Thyroid gland (tissue), 4 donors: ENCODE results near the gene LGR4. TPM values are rescaled to one million over a fixed set of nuclear protein-coding genes. Genes with fewer than 3 reads are reported as not detected.
A peak's percentile ranks its signal among the peaks of the same experiment; 100 is the strongest.

Experiments used
- DNase-seq, 2 donors: peaks; one replicate each; pipeline ENCODE4 v3.0.0-alpha.2; 2019
- H3K27ac ChIP-seq, 3 donors: fragments of 200-600 bp; sonication (generic); 1 replicate in 2 of 3; 2 replicates in 1 of 3; pipeline ENCODE4 v1.5.1; 2016 to 2019; ENCODE audit warnings: mild to moderate bottlenecking in 1 of 3, moderate library complexity in 1 of 3
- H3K27me3 ChIP-seq: fragments of 200-600 bp; sonication (generic); one replicate; pipeline ENCODE4 v1.5.1; 2019
- H3K36me3 ChIP-seq, 2 donors: fragments of 200-600 bp; sonication (generic); one replicate each; pipeline ENCODE4 v1.5.1; 2016 to 2019
- H3K4me1 ChIP-seq, 2 donors: fragments of 200-600 bp; sonication (generic); one replicate each; pipeline ENCODE4 v1.5.1; 2017 to 2019
- H3K4me3 ChIP-seq, 3 donors: fragments of 200-600 bp; sonication (generic); replicated peaks in 1 of 3; 1 replicate in 2 of 3; 2 replicates in 1 of 3; pipeline ENCODE4 v1.5.1; 2016; ENCODE audit warnings: mild to moderate bottlenecking in 1 of 3
- H3K9me3 ChIP-seq: fragments of 200-600 bp; sonication (generic); one replicate; pipeline ENCODE4 v1.5.1; 2017
- POLR2A ChIP-seq, 2 donors: fragments of 450-650 bp; IDR thresholded peaks; one replicate each; pipeline ENCODE4 v1.6.1; 2017; ENCODE audit warnings: antibody characterized with exemption in 2 of 2, mild to moderate bottlenecking in 2 of 2, moderate library complexity in 1 of 2
- WGBS, 2 donors: methylation state at CpG; one replicate each; pipeline ENCODE4 v1.1.5; 2017; 5-methylcytosine and 5-hydroxymethylcytosine counted together
- intact Hi-C: fragments of 100-400 bp; cut with DNase I; formaldehyde crosslinking; loops from one replicate; pipeline ENCODE4 v1.15.1; 2023
- total RNA-seq, 4 donors: library from RNA; depleted of rRNA; stranded (reverse); fragments of >200 nt; gene quantifications; one replicate each; pipeline ENCODE4 v1.2.3, GENCODE V29; 2016
- TF ChIP-seq, protein P1 (sequence below), 6 experiments: fragments of 200-600 bp in 3 of 6; fragments of 450-650 bp in 3 of 6; sonication (generic) in 3 of 6; IDR thresholded peaks; one replicate each; pipeline ENCODE4 v1.5.1; 2016 to 2019; ENCODE audit warnings: antibody characterized with exemption in 6 of 6, mild to moderate bottlenecking in 2 of 6, inconsistent platforms in 1 of 6, moderate library complexity in 1 of 6

LGR4 gene
- total RNA-seq, 4 donors from 2014 or later: 40.8 to 62.1 (median 50.2) TPM

DNA sequence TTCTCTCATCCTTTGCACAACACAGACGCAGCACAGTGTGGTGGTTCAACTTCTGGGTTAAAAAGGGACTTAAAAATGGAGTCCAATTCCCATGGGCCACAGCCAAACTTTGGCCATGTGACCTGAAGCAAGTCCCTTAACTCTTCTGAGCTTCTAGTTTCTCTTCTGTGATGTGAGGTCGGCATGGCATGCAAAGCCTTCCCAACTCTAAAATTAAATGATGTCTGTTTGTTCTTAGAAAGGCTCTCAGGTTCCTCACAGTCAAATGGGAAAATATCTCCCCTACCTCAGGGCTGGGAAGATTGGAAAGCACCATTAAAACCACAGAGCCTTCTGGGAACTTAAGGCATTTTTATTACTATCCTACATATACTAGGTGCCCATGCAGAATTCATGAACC lies 38.8 kb downstream of the LGR4 start:
- H3K36me3 ChIP-seq: no peaks in the 10 kb centered on the region
- DNase-seq: no peak
- intact Hi-C loops: no loop called here
- 87 to 90% methylated on average over 2 of the region's 2 CpGs for WGBS, 2 donors
- H3K27ac ChIP-seq: no peak overlapping the region
- peaks cover 4 to 12% of the 10 kb centered on the region in 2 donors for H3K4me1 ChIP-seq
- no peaks in the 10 kb centered on the region for H3K9me3 ChIP-seq
- no peaks in the 10 kb centered on the region for H3K27me3 ChIP-seq
- H3K4me3 ChIP-seq: no peak overlapping the region
- TF ChIP-seq POLR2A (IDR thresholded peaks at IDR 0.05): no peak
- TF ChIP-seq, protein P1, sequence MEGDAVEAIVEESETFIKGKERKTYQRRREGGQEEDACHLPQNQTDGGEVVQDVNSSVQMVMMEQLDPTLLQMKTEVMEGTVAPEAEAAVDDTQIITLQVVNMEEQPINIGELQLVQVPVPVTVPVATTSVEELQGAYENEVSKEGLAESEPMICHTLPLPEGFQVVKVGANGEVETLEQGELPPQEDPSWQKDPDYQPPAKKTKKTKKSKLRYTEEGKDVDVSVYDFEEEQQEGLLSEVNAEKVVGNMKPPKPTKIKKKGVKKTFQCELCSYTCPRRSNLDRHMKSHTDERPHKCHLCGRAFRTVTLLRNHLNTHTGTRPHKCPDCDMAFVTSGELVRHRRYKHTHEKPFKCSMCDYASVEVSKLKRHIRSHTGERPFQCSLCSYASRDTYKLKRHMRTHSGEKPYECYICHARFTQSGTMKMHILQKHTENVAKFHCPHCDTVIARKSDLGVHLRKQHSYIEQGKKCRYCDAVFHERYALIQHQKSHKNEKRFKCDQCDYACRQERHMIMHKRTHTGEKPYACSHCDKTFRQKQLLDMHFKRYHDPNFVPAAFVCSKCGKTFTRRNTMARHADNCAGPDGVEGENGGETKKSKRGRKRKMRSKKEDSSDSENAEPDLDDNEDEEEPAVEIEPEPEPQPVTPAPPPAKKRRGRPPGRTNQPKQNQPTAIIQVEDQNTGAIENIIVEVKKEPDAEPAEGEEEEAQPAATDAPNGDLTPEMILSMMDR (IDR thresholded peaks at IDR 0.05): no peak

DNA sequence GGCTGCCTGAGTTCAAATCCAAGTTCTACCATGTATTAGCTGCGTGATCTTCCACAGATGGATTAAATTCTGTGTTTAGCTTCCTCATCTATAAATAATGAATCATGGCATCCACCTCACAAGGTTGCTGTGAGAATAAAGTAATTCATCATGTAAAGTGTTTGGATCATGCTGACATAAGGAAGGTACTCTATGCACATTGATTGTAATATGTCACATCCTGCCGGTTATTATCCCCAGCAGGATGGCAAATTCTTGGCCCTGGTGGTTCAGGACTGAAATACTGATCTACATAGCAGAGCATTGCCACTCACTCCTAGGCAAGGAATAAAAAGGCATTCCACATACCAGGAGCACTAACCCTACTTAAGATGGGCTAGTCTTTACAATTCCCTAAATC lies 40.8 kb downstream of the LGR4 start:
- WGBS, 2 donors: 91 to 96% methylated on average over 2 of the region's 2 CpGs
- H3K27me3 ChIP-seq: no peaks in the 10 kb centered on the region
- no peaks in the 10 kb centered on the region for H3K36me3 ChIP-seq
- no peak for DNase-seq
- H3K27ac ChIP-seq: no peak overlapping the region
- H3K9me3 ChIP-seq: no peaks in the 10 kb centered on the region
- intact Hi-C loops: no loop called here
- TF ChIP-seq POLR2A (IDR thresholded peaks at IDR 0.05): no peak
- no peak overlapping the region for H3K4me3 ChIP-seq
- peaks cover 0 to 12% of the 10 kb centered on the region in 2 donors for H3K4me1 ChIP-seq

DNA sequence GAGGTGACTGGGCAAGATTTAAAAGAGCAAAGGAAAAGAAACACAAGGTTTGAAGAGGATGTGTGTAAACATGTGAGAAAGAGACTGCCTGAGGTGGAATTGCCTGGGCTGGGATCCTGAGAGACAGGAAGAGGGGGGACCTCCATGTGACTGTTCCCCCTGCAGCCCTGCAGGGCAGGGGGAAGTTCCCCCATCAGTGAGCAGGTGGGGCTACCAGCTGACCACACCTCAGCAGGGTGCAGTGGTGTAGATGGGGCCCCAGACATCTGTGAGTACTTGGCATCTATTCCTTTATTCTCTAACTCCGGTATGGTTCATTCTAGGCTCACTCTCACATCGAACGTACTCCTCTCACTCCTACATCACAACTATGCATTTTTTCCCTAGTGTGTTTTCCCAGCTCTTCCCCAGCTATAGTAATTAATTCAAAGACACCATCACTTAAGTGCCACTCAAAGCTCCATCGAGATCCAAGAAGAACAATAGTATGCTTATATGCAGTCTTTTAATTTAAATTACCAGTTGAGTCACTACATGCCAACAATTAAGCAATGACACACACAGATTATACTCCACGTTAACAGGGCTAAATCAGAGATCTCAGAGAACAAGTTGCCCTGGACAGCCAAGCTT lies 42.7 kb downstream of the LGR4 start:
- peak in 1 of 2 donors; percentile 8 for DNase-seq
- Histone ChIP-seq H3K4me1 (peaks cover 0 to 12% of the 10 kb centered on the region in 2 donors), H3K36me3 (no peaks in the 10 kb centered on the region), H3K4me3 (no peak overlapping the region), H3K27ac (no peak overlapping the region), H3K27me3 (no peaks in the 10 kb centered on the region), H3K9me3 (no peaks in the 10 kb centered on the region)
- TF ChIP-seq, protein P1 (IDR thresholded peaks at IDR 0.05): no peak
- no peak for TF ChIP-seq POLR2A (IDR thresholded peaks at IDR 0.05)
- intact Hi-C loops: no loop called here
- WGBS, 2 donors: 50 to 51% methylated on average over 5 of the region's 5 CpGs

DNA sequence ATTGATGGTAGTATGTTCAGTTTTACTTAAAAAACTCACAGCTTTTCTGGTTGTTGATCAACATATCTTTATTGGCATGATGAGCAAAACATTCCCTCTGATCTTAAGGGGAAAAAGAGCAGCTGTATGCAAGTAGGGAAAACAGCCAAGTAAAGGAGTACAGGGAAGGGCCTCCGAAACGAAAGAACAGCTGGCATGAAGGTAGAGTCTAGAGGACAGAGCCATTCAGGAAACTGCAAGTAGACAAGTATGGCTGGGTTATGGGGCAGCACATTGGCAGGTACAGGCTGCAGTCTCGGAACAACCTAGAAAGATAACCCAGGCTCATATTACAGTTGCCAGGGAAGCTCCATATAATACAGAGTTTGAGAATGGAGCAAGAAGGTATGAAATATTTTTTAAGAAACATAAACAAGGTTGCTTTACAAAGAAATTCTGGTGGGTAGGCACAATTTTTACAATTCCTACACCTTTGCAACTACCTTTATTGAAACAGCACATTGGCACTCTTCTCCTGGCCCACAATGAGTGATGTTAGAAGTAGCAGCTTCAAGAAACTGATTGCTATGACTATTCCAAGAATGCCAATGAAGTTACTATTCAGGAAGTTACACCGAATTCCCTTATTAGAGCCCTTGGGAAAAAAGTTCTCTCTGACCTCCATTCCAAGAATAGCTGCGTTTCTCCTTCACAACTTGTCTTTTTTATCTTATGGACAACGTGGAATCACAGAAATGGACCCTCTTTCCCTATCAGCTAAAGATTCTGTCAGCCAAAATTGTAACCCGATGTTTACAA lies 45.2 kb downstream of the LGR4 start:
- WGBS, 2 donors: 82 to 87% methylated on average over 7 of the region's 7 CpGs
- DNase-seq: no peak
- Histone ChIP-seq H3K27me3 (no peaks in the 10 kb centered on the region), H3K4me3 (no peak overlapping the region), H3K27ac (no peak overlapping the region), H3K36me3 (no peaks in the 10 kb centered on the region), H3K9me3 (no peaks in the 10 kb centered on the region), H3K4me1 (peaks cover 0 to 20% of the 10 kb centered on the region in 2 donors)
- TF ChIP-seq POLR2A (IDR thresholded peaks at IDR 0.05): no peak
- TF ChIP-seq, protein P1 (IDR thresholded peaks at IDR 0.05): no peak
- intact Hi-C loops: no loop called here

DNA sequence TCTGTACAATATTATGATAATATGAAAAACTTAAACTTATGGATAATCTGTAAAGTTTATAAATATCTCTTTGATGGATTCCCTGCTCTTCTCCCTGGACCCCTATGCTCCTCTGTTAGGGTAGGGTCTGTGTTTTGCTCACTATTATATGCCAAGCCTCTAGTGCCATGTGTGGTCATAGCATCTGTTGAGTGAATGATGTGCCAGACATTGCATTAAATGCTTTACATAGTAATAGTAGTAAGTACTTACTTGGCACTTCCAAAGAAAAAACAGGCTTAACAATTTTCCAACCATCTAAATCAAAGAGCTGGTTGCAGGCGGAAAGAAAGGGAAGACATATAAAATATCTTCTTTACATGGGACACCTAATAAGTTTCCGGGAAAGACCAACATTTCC lies 46.8 kb downstream of the LGR4 start:
- Histone ChIP-seq H3K4me3 (no peak overlapping the region), H3K27ac (no peak overlapping the region), H3K36me3 (no peaks in the 10 kb centered on the region), H3K9me3 (no peaks in the 10 kb centered on the region), H3K27me3 (no peaks in the 10 kb centered on the region), H3K4me1 (peaks cover 0 to 20% of the 10 kb centered on the region in 2 donors)
- no peak for DNase-seq
- 92 to 94% methylated on average over 2 of the region's 2 CpGs for WGBS, 2 donors
- no peak for TF ChIP-seq POLR2A (IDR thresholded peaks at IDR 0.05)
- TF ChIP-seq, protein P1 (IDR thresholded peaks at IDR 0.05): no peak
- intact Hi-C loops: no loop called here
